IMR-90 (cell line): ENCODE results near the gene TBC1D10A. TPM values are rescaled to one million over a fixed set of nuclear protein-coding genes. Genes with fewer than 3 reads are reported as not detected.
A peak's percentile ranks its signal among the peaks of the same experiment; 100 is the strongest.

ENCODE experiments used
- ATAC-seq: fragments of 200-7000 bp; cut with Tn5 transposase; 2 replicates; pipeline ENCODE4 v1.9.1; 2020; ENCODE audit warnings: low read depth, mild to moderate bottlenecking, moderate library complexity
- BruUV-seq: library from RNA; stranded (reverse); fragments of 400-500 nt; replicated peaks from 2 replicates; lab custom pipeline; 2021; lab: Mats Ljungman, UMichigan
- CTCF ChIA-PET: fragments of 300-600 bp; formaldehyde crosslinking; extraction: SDS; loops from one replicate; lab custom pipeline; 2021; ENCODE audit warnings: antibody characterized with exemption; lab: Yijun Ruan, JAX
- POLR2A ChIA-PET: fragments of 300-600 bp; sonication (Branson Sonifier 250); formaldehyde crosslinking; loops from one replicate; lab custom pipeline; 2022; ENCODE audit warnings: antibody characterized with exemption; ENCODE audit not compliant: unreplicated experiment; lab: Charles Lee
- DNase-seq: peaks from one replicate; pipeline ENCODE4 v3.0.0; 2013
- H2AFZ ChIP-seq: replicated peaks from 2 replicates; pipeline ENCODE3; 2013; ENCODE audit warnings: low read length, mild to moderate bottlenecking; ENCODE audit not compliant: poor library complexity
- H2AK5ac ChIP-seq: 2 replicates; pipeline ENCODE4 v1.6.1; 2013; ENCODE audit warnings: low read depth, low read length, inconsistent platforms
- H2AK9ac ChIP-seq: replicated peaks from 2 replicates; pipeline ENCODE3; 2013; ENCODE audit warnings: mild to moderate bottlenecking, low read depth, low read length, moderate library complexity; ENCODE audit not compliant: poor library complexity
- H2BK120ac ChIP-seq: 2 replicates; pipeline ENCODE4 v1.6.1; 2013; ENCODE audit warnings: low read depth, low read length, inconsistent platforms
- H2BK15ac ChIP-seq: 3 replicates; pipeline ENCODE4 v1.6.1; 2013; ENCODE audit warnings: low read depth, low read length, inconsistent platforms
- H2BK20ac ChIP-seq: 2 replicates; pipeline ENCODE4 v1.6.1; 2013; ENCODE audit warnings: low read depth, mild to moderate bottlenecking, inconsistent platforms, low read length, moderate library complexity
- H2BK5ac ChIP-seq: 2 replicates; pipeline ENCODE4 v1.6.1; 2013; ENCODE audit warnings: mild to moderate bottlenecking, low read depth, low read length, inconsistent platforms; ENCODE audit not compliant: poor library complexity, severe bottlenecking
- H3K14ac ChIP-seq: replicated peaks from 2 replicates; pipeline ENCODE4 v1.6.1; 2013; ENCODE audit warnings: low read depth, low read length, inconsistent platforms
- H3K18ac ChIP-seq: 2 replicates; pipeline ENCODE4 v1.6.1; 2013; ENCODE audit warnings: low read depth, low read length, control low read depth
- H3K23ac ChIP-seq: 2 replicates; pipeline ENCODE4 v1.6.1; 2013; ENCODE audit warnings: low read depth, low read length, inconsistent platforms
- H3K27ac ChIP-seq: 2 replicates; pipeline ENCODE4 v1.5.1; 2013; ENCODE audit warnings: mild to moderate bottlenecking, control low read depth, low read length; ENCODE audit not compliant: insufficient read depth
- H3K27me3 ChIP-seq: 2 replicates; pipeline ENCODE4 v1.6.1; 2013; ENCODE audit warnings: low read length; ENCODE audit not compliant: control insufficient read depth, insufficient read depth
- H3K36me3 ChIP-seq: 2 replicates; pipeline ENCODE4 v1.6.1; 2013; ENCODE audit warnings: low read length, mixed read lengths; ENCODE audit not compliant: control insufficient read depth, insufficient read depth
- H3K4ac ChIP-seq: 2 replicates; pipeline ENCODE4 v1.6.1; 2013; ENCODE audit warnings: low read depth, low read length, inconsistent platforms
- H3K4me1 ChIP-seq: 2 replicates; pipeline ENCODE4 v1.6.1; 2013; ENCODE audit warnings: low read length, mixed read lengths; ENCODE audit not compliant: control insufficient read depth, insufficient read depth
- H3K4me2 ChIP-seq: 2 replicates; pipeline ENCODE4 v1.6.1; 2013; ENCODE audit warnings: low read depth, mild to moderate bottlenecking, control low read depth, low read length, moderate library complexity
- H3K4me3 ChIP-seq: 2 replicates; pipeline ENCODE4 v1.5.1; 2013; ENCODE audit warnings: low read depth, mild to moderate bottlenecking, control low read depth, low read length, moderate library complexity; ENCODE audit not compliant: insufficient read depth
- H3K56ac ChIP-seq: 2 replicates; pipeline ENCODE4 v1.6.1; 2013; ENCODE audit warnings: low read length, inconsistent platforms; ENCODE audit not compliant: insufficient read depth; ENCODE audit errors: extremely low read depth
- H3K79me1 ChIP-seq, 2 experiments: 2 replicates each; pipeline ENCODE4 v1.6.1; 2013; ENCODE audit warnings: low read length in 2 of 2, inconsistent platforms in 1 of 2, low read depth in 1 of 2
- H3K9ac ChIP-seq: 2 replicates; pipeline ENCODE4 v1.6.1; 2013; ENCODE audit warnings: low read depth, low read length, control low read depth
- H3K9me1 ChIP-seq: 2 replicates; pipeline ENCODE4 v1.6.1; 2013; ENCODE audit warnings: low read length, inconsistent platforms; ENCODE audit not compliant: insufficient read depth
- H3K9me3 ChIP-seq: 2 replicates; pipeline ENCODE4 v1.6.1; 2013; ENCODE audit warnings: low read length; ENCODE audit not compliant: control insufficient read depth, insufficient read depth
- H4K20me1 ChIP-seq: 2 replicates; pipeline ENCODE4 v1.6.1; 2013; ENCODE audit warnings: low read length, inconsistent platforms; ENCODE audit not compliant: insufficient read depth
- H4K5ac ChIP-seq: 2 replicates; pipeline ENCODE4 v1.6.1; 2013; ENCODE audit warnings: mild to moderate bottlenecking, low read depth, low read length, control low read depth
- H4K8ac ChIP-seq, 2 experiments: 2 replicates each; pipeline ENCODE4 v1.6.1; 2013; ENCODE audit warnings: low read depth in 2 of 2, low read length in 2 of 2, control low read depth in 1 of 2, inconsistent platforms in 1 of 2
- H4K91ac ChIP-seq: 2 replicates; pipeline ENCODE4 v1.6.1; 2013; ENCODE audit warnings: low read depth, low read length, inconsistent platforms; ENCODE audit not compliant: insufficient read depth
- BHLHE40 ChIP-seq: fragments of 150-350 bp; IDR thresholded peaks from 2 replicates; pipeline ENCODE4 v1.6.1; 2016; ENCODE audit warnings: mild to moderate bottlenecking, low read depth, low read length
- MAFK ChIP-seq: IDR thresholded peaks from 2 replicates; pipeline ENCODE4 v1.6.1; 2012; ENCODE audit warnings: low read depth, low read length, improper control_type of control experiment
- MAZ ChIP-seq: IDR thresholded peaks from 2 replicates; pipeline ENCODE4 v1.6.1; 2012; ENCODE audit warnings: low read depth, mild to moderate bottlenecking, low read length, improper control_type of control experiment, moderate library complexity, borderline replicate concordance
- WGBS, 2 experiments: methylation state at CpG; one replicate each; pipeline versions ENCODE4 v1.1.5 to v1.1.7; 2013; ENCODE audit warnings: missing lambda C conversion rate in 2 of 2; ENCODE audit not compliant: insufficient read length in 1 of 2; ENCODE audit errors: extremely low coverage in 2 of 2; 5-methylcytosine and 5-hydroxymethylcytosine counted together
- dilution Hi-C: fragments of 300-500 bp; cut with HindIII; formaldehyde crosslinking; loops from one replicate; pipeline ENCODE4 v1.14.3; 2018; ENCODE audit warnings: low sequenced_read_pairs; ENCODE audit not compliant: unreplicated experiment
- in situ Hi-C: fragments of 300-500 bp; cut with MboI; formaldehyde crosslinking; loops from 3 replicates; pipeline ENCODE4 v1.14.3; 2019; ENCODE audit warnings: low sequenced_read_pairs, inconsistent platforms, mixed read lengths
- intact Hi-C: fragments of 100-400 bp; cut with micrococcal nuclease; formaldehyde crosslinking; loops from 2 replicates; pipeline ENCODE4 v1.10.0; 2022
- polyA plus RNA-seq, 3 experiments: library from polyadenylated mRNA; depleted of rRNA; stranded (reverse); fragments of >200 nt; gene quantifications; 2 replicates each; pipeline ENCODE4 v1.2.3, GENCODE V29; 2012; ENCODE audit warnings: low replicate concordance in 1 of 3
- total RNA-seq: library from RNA; depleted of rRNA; stranded (reverse); fragments of >200 nt; gene quantifications from 2 replicates; pipeline ENCODE4 v1.2.3, GENCODE V29; 2012

The TBC1D10A gene
- total and polyA plus RNA-seq, 2 of the 4 experiments (the other 2 are of a cell fraction) = 16.3 to 33.1 TPM

GRCh38 chr22:30249049-30250038 is 77.4 kb downstream of the TBC1D10A start:
- TF ChIP-seq BHLHE40 = 0 out of 2 replicates have a peak, but pooled peaks have one; percentile 11
- no peak for TF ChIP-seq MAFK
- TF ChIP-seq MAZ = peak; percentile 14; the same call in 1 of the 2 replicates
- Histone ChIP-seq H2BK120ac (peak overlapping the region; percentile 71), H3K27ac (peak overlapping the region; percentile 100), H3K4me2 (no peak overlapping the region), H3K56ac (no peak overlapping the region; the same call in 1 of the 2 replicates), H2BK15ac (peak overlapping the region; percentile 92; the same call in 1 of the 3 replicates), H2BK20ac (peak overlapping the region; percentile 81), H3K18ac (peak overlapping the region; percentile 50), H2AFZ (no peak overlapping the region), H2AK9ac (peak overlapping the region; percentile 47), H3K9me3 (no peaks in the 10 kb centered on the region), H3K4me3 (no peak overlapping the region), H3K27me3 (no peaks in the 10 kb centered on the region), H4K91ac (peak overlapping the region; percentile 87), H2BK5ac (peak overlapping the region; percentile 66), H3K36me3 (peaks cover 8% of the 10 kb centered on the region), H3K9me1 (peaks cover 24% of the 10 kb centered on the region), H3K4me1 (peaks cover 63% of the 10 kb centered on the region), H3K23ac (no peak overlapping the region), H3K14ac (0 out of 2 replicates have a peak overlapping the region, but pooled peaks have one; percentile 0), H4K20me1 (no peaks in the 10 kb centered on the region), H4K8ac (peak overlapping the region; percentile 51 to 98), H3K4ac (peak overlapping the region; percentile 51), H3K79me1 (peaks cover 16 to 29% of the 10 kb centered on the region in 2 experiments; a peak in 3 of 4 replicates), H2AK5ac (peak overlapping the region; percentile 91), H4K5ac (peak overlapping the region; percentile 64), H3K9ac (no peak overlapping the region; the same call in 1 of the 2 replicates)
- intact Hi-C loops = loop anchor here (5.0 kb wide), 1 partner anchor 92 kb away; no protein-coding TSS in a partner anchor
- no peak for DNase-seq
- WGBS, 2 experiments = 83% methylated on average over 1 of the region's 27 CpGs; no CpG with 5 or more reads in 1 of the 2 experiments
- dilution Hi-C loops = no loop called here
- POLR2A ChIA-PET = interaction anchor here (0.6 kb wide), 1 partner anchor 63 kb away, joined by 8 read pairs; no protein-coding TSS in a partner anchor
- in situ Hi-C loops = no loop called here
- CTCF ChIA-PET = interaction anchor here (0.6 kb wide), 1 partner anchor 471 kb away, joined by 3 read pairs; no protein-coding TSS in a partner anchor
- BruUV-seq = no TSS peak
- no peak for ATAC-seq
